IMR-90 (cell line): ENCODE data around the gene TMEM144.

Experiments
- CHD1 ChIP-seq: IDR thresholded peaks from 2 replicates; pipeline ENCODE4 v1.6.1; 2012; ENCODE audit warnings: low read depth, low read length, improper control_type of control experiment
- FOS ChIP-seq: fragments of 150-350 bp; IDR thresholded peaks from 2 replicates; pipeline ENCODE4 v1.6.1; 2016; ENCODE audit warnings: low read depth, low read length
- TF ChIP-seq, protein P1 (sequence below): fragments of 150-350 bp; IDR thresholded peaks from 2 replicates; pipeline ENCODE4 v1.6.1; 2017; ENCODE audit warnings: mild to moderate bottlenecking, antibody characterized with exemption, low read length, low read depth
- TF ChIP-seq, protein P2 (sequence below): conservative IDR thresholded peaks from 2 replicates; pipeline ENCODE4 v1.5.1; 2012; ENCODE audit warnings: mild to moderate bottlenecking, low read depth, low read length, improper control_type of control experiment

DNA sequence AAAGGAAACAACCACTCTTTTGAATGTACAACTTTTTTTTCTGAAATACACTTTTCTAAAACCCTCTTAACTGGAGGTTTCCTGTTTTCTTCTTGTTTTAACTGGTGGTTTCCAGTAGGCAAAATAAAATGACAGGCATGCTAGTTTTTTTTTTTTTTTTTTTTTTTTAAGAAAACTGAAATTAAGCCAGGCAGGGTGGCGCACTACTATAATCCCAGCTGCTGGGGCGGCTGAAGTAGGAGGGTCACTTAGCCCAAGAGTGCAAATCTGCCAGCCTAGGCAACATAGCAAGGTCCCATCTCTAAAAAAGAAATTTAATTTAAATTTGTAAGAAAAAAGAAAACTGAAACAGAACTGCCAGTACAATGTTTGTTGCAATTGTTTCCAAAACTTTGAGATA lies 44.0 kb downstream of the TMEM144 start:
- TF ChIP-seq CHD1 (no peak), FOS (no peak)
- TF ChIP-seq, protein P1, sequence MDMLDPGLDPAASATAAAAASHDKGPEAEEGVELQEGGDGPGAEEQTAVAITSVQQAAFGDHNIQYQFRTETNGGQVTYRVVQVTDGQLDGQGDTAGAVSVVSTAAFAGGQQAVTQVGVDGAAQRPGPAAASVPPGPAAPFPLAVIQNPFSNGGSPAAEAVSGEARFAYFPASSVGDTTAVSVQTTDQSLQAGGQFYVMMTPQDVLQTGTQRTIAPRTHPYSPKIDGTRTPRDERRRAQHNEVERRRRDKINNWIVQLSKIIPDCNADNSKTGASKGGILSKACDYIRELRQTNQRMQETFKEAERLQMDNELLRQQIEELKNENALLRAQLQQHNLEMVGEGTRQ: no peak
- TF ChIP-seq, protein P2, sequence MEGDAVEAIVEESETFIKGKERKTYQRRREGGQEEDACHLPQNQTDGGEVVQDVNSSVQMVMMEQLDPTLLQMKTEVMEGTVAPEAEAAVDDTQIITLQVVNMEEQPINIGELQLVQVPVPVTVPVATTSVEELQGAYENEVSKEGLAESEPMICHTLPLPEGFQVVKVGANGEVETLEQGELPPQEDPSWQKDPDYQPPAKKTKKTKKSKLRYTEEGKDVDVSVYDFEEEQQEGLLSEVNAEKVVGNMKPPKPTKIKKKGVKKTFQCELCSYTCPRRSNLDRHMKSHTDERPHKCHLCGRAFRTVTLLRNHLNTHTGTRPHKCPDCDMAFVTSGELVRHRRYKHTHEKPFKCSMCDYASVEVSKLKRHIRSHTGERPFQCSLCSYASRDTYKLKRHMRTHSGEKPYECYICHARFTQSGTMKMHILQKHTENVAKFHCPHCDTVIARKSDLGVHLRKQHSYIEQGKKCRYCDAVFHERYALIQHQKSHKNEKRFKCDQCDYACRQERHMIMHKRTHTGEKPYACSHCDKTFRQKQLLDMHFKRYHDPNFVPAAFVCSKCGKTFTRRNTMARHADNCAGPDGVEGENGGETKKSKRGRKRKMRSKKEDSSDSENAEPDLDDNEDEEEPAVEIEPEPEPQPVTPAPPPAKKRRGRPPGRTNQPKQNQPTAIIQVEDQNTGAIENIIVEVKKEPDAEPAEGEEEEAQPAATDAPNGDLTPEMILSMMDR: no peak
